HCT116 (cell line): ENCODE data around the gene MED16. TPM values are rescaled to one million over a fixed set of nuclear protein-coding genes. Genes with fewer than 3 reads are reported as not detected.

Experiments
- ATAC-seq: fragments of 200-7000 bp; cut with Tn5 transposase; 2 replicates; pipeline ENCODE4 v1.9.1; 2020; ENCODE audit warnings: mild to moderate bottlenecking, moderate library complexity
- BruUV-seq: library from RNA; stranded (reverse); fragments of 400-500 nt; replicated peaks from 2 replicates; lab custom pipeline; 2021; lab: Mats Ljungman, UMichigan
- CTCF ChIA-PET: fragments of 300-600 bp; sonication (Branson Sonifier 250); formaldehyde crosslinking; loops from one replicate; lab custom pipeline; 2021; ENCODE audit warnings: antibody characterized with exemption; lab: Charles Lee
- POLR2A ChIA-PET: fragments of 300-600, 350-600 bp; sonication (Branson Sonifier 250); formaldehyde crosslinking; loops from one replicate; lab custom pipeline; 2021; ENCODE audit warnings: antibody characterized with exemption; lab: Charles Lee
- RAD21 ChIA-PET, 2 experiments: fragments of 300-600 bp; sonication (Branson Sonifier 250); formaldehyde crosslinking; loops; one replicate each; lab custom pipeline; 2023; ENCODE audit warnings: low total read pairs in 2 of 2; ENCODE audit not compliant: uncharacterized antibody in 2 of 2, unreplicated experiment in 2 of 2, low non-redundant PET in 1 of 2; lab: Charles Lee
- DNase-seq: peaks from one replicate; pipeline ENCODE4 v3.0.0-alpha.2; 2010; ENCODE audit warnings: low read depth, low spot score
- H2AFZ ChIP-seq: fragments of 200-600 bp; shearing (Covaris generic), sonication (generic); 2 replicates; pipeline ENCODE4 v1.6.1; 2017; ENCODE audit warnings: low read depth, mixed run types, mixed read lengths, antibody characterized with exemption, low read length; ENCODE audit not compliant: poor library complexity, severe bottlenecking
- H3K27ac ChIP-seq: 2 replicates; pipeline ENCODE4 v1.5.1; 2012; ENCODE audit warnings: low read depth, low read length
- H3K27me3 ChIP-seq: fragments of 200-600 bp; sonication (generic); 2 replicates; pipeline ENCODE4 v1.6.1; 2016; ENCODE audit warnings: mixed run types, low read length, mixed read lengths; ENCODE audit not compliant: insufficient read depth
- H3K36me3 ChIP-seq, 2 experiments: fragments of 200-500 bp in 1 of 2; fragments of 200-600 bp in 1 of 2; sonication (Bioruptor generic) in 1 of 2; sonication (generic) in 1 of 2; 2 replicates each; pipeline versions ENCODE4 v1.5.1 to v1.6.1; 2014 to 2016; ENCODE audit warnings: low read length in 2 of 2, inconsistent platforms in 1 of 2, mixed read lengths in 1 of 2, mixed run types in 1 of 2; ENCODE audit not compliant: insufficient read depth in 2 of 2, control insufficient read depth in 1 of 2
- H3K4me1 ChIP-seq, 2 experiments: fragments of 200-600 bp in 1 of 2; sonication (generic) in 1 of 2; 2 replicates each; pipeline versions ENCODE4 v1.5.1 to v1.6.1; 2012 to 2017; ENCODE audit warnings: low read length in 2 of 2, inconsistent platforms in 1 of 2, mild to moderate bottlenecking in 1 of 2, mixed read lengths in 1 of 2, mixed run types in 1 of 2, moderate library complexity in 1 of 2; ENCODE audit not compliant: insufficient read depth in 2 of 2, control insufficient read depth in 1 of 2
- H3K4me2 ChIP-seq: fragments of 200-600 bp; sonication (generic); 2 replicates; pipeline ENCODE4 v1.6.1; 2017; ENCODE audit warnings: mixed run types, low read length, mixed read lengths
- H3K4me3 ChIP-seq, 2 experiments: fragments of 200-600 bp in 1 of 2; sonication (generic) in 1 of 2; replicated peaks in 1 of 2; 2 replicates each; pipeline ENCODE4 v1.5.1; 2011 to 2016; ENCODE audit warnings: low read length in 2 of 2, control low read depth in 1 of 2, low read depth in 1 of 2, mild to moderate bottlenecking in 1 of 2, mixed read lengths in 1 of 2, mixed run types in 1 of 2
- H3K79me2 ChIP-seq: fragments of 200-600 bp; sonication (generic); 2 replicates; pipeline ENCODE4 v1.6.1; 2017; ENCODE audit warnings: mild to moderate bottlenecking, mixed run types, low read length, moderate library complexity, mixed read lengths; ENCODE audit not compliant: insufficient read depth
- H3K9ac ChIP-seq: fragments of 200-600 bp; sonication (generic); 2 replicates; pipeline ENCODE4 v1.6.1; 2016; ENCODE audit warnings: low read length, mixed read lengths
- H3K9me2 ChIP-seq: fragments of 200-600 bp; sonication (generic), shearing (Covaris generic); 2 replicates; pipeline ENCODE4 v1.6.1; 2017; ENCODE audit warnings: mixed run types, mild to moderate bottlenecking, moderate library complexity; ENCODE audit not compliant: insufficient read depth
- H3K9me3 ChIP-seq, 2 experiments: fragments of 200-500 bp in 1 of 2; fragments of 200-600 bp in 1 of 2; sonication (Bioruptor generic) in 1 of 2; sonication (generic) in 1 of 2; 2 replicates each; pipeline ENCODE4 v1.6.1; 2014 to 2017; ENCODE audit warnings: low read length in 2 of 2, mixed read lengths in 2 of 2, inconsistent platforms in 1 of 2, low read depth in 1 of 2, mild to moderate bottlenecking in 1 of 2, mixed run types in 1 of 2, moderate library complexity in 1 of 2; ENCODE audit not compliant: control insufficient read depth in 1 of 2, insufficient read depth in 1 of 2
- H4K20me1 ChIP-seq: fragments of 200-600 bp; sonication (generic), shearing (Covaris generic); 2 replicates; pipeline ENCODE4 v1.6.1; 2017; ENCODE audit warnings: mixed run types, mild to moderate bottlenecking, moderate library complexity; ENCODE audit not compliant: insufficient read depth
- CTCF ChIP-seq, 3 experiments: fragments of 200-600 bp in 1 of 3; sonication (generic) in 1 of 3; IDR thresholded peaks in 2 of 3; conservative IDR thresholded peaks in 1 of 3; 2 replicates each; pipeline ENCODE4 v1.5.1; 2012 to 2017; ENCODE audit warnings: low read depth in 2 of 3, low read length in 2 of 3, antibody characterized with exemption in 1 of 3, borderline replicate concordance in 1 of 3, control low read depth in 1 of 3, mild to moderate bottlenecking in 1 of 3, mixed read lengths in 1 of 3, mixed run types in 1 of 3, moderate library complexity in 1 of 3; ENCODE audit not compliant: insufficient read depth in 1 of 3
- FOSL1 ChIP-seq: IDR thresholded peaks from 2 replicates; pipeline ENCODE4 v1.6.1; 2012; ENCODE audit warnings: low read depth
- JUND ChIP-seq: IDR thresholded peaks from 2 replicates; pipeline ENCODE4 v1.6.1; 2012
- SP1 ChIP-seq: IDR thresholded peaks from 2 replicates; pipeline ENCODE4 v1.6.1; 2012; ENCODE audit warnings: low read depth
- ZBTB33 ChIP-seq: IDR thresholded peaks from 2 replicates; pipeline ENCODE4 v1.6.1; 2011; ENCODE audit warnings: mild to moderate bottlenecking, low read length, moderate library complexity; ENCODE audit not compliant: insufficient replicate concordance; ENCODE audit errors: extremely low read depth
- ZFX ChIP-seq: fragments of 450-650 bp; IDR thresholded peaks from 2 replicates; pipeline ENCODE4 v1.6.1; 2017
- intact Hi-C: fragments of 100-400 bp; cut with micrococcal nuclease; formaldehyde crosslinking; loops from 2 replicates; pipeline ENCODE4 v1.10.0; 2022
- total RNA-seq: library from RNA; stranded (reverse); gene quantifications from one replicate; pipeline ENCODE4 v1.2.1, GENCODE V29; 2021; ENCODE audit not compliant: unreplicated experiment

MED16 gene
- total RNA-seq, 1 experiment from 2014 or later = 73.6 TPM

GRCh38 chr19:831407-832369, 61.3 kb downstream of the MED16 start:
- Histone ChIP-seq H3K27ac (no peak overlapping the region), H3K9me2 (no peaks in the 10 kb centered on the region), H3K4me2 (no peak overlapping the region), H3K4me3 (no peak overlapping the region), H2AFZ (no peak overlapping the region), H3K4me1 (peaks cover 0 to 4% of the 10 kb centered on the region in 2 experiments; a peak in 3 of 4 replicates), H3K9me3 (no peaks in the 10 kb centered on the region), H4K20me1 (no peaks in the 10 kb centered on the region), H3K27me3 (no peaks in the 10 kb centered on the region), H3K9ac (no peak overlapping the region), H3K79me2 (no peaks in the 10 kb centered on the region), H3K36me3 (no peaks in the 10 kb centered on the region)
- TF ChIP-seq JUND (no peak), ZBTB33 (no peak), ZFX (no peak), FOSL1 (no peak), CTCF (IDR thresholded peaks at IDR 0.05 in 2 of 3, conservative IDR thresholded peaks at IDR 0.05 in 1 of 3; ENCODE audit: borderline replicate concordance in 1 of 3, insufficient read depth in 1 of 3, low read depth in 2 of 3, low read length in 2 of 3) (no peak), SP1 (no peak)
- ChIA-PET POLR2A (no interaction called here), CTCF (no interaction called here), RAD21 (no interaction called here)
- ATAC-seq = no peak
- DNase-seq = no peak
- no TSS peak for BruUV-seq
- intact Hi-C loops = no loop called here
